A673 (cell line): ENCODE results near the gene TMPRSS6. TPM values are rescaled to one million over a fixed set of nuclear protein-coding genes. Genes with fewer than 3 reads are reported as not detected.

Source experiments
- BruUV-seq: library from RNA; stranded (reverse); fragments of 400-500 nt; replicated peaks from 2 replicates; lab custom pipeline; 2021; lab: Mats Ljungman, UMichigan
- CTCF ChIA-PET: fragments of 300-600 bp; sonication (Branson Sonifier 250); formaldehyde crosslinking; loops from one replicate; lab custom pipeline; 2022; ENCODE audit warnings: antibody characterized with exemption; lab: Charles Lee
- POLR2A ChIA-PET: fragments of 300-600 bp; sonication (Branson Sonifier 250); formaldehyde crosslinking; loops from one replicate; lab custom pipeline; 2022; ENCODE audit warnings: antibody characterized with exemption; ENCODE audit not compliant: low non-redundant PET; lab: Charles Lee
- DNase-seq: peaks from one replicate; pipeline ENCODE4 v3.0.0-alpha.2; 2015; ENCODE audit warnings: low spot score
- H3K27ac ChIP-seq: fragments of 200-600 bp; sonication (generic); 2 replicates; pipeline ENCODE4 v1.5.1; 2016; ENCODE audit warnings: mixed run types, low read depth, mild to moderate bottlenecking, mixed read lengths, antibody characterized with exemption, low read length; ENCODE audit not compliant: poor library complexity, severe bottlenecking
- H3K27me3 ChIP-seq: fragments of 200-600 bp; sonication (generic); replicated peaks from 2 replicates; pipeline ENCODE4 v1.6.1; 2017; ENCODE audit warnings: mixed run types, low read depth, mild to moderate bottlenecking, mixed read lengths, antibody characterized with exemption, low read length; ENCODE audit not compliant: insufficient read depth, poor library complexity
- H3K36me3 ChIP-seq: fragments of 200-600 bp; sonication (generic); 2 replicates; pipeline ENCODE4 v1.6.1; 2016; ENCODE audit warnings: mixed run types, mild to moderate bottlenecking, mixed read lengths, antibody characterized with exemption, low read length; ENCODE audit not compliant: insufficient read depth, poor library complexity, severe bottlenecking
- H3K4me1 ChIP-seq: fragments of 200-600 bp; sonication (generic); 2 replicates; pipeline ENCODE4 v1.6.1; 2017; ENCODE audit warnings: mixed run types, mild to moderate bottlenecking, mixed read lengths, antibody characterized with exemption, low read length; ENCODE audit not compliant: insufficient read depth, poor library complexity, severe bottlenecking
- H3K4me3 ChIP-seq: fragments of 200-600 bp; sonication (generic); 2 replicates; pipeline ENCODE4 v1.5.1; 2016; ENCODE audit warnings: low read depth, mixed run types, mild to moderate bottlenecking, mixed read lengths, low read length; ENCODE audit not compliant: poor library complexity, severe bottlenecking
- H3K9me3 ChIP-seq: fragments of 200-600 bp; sonication (generic); 2 replicates; pipeline ENCODE4 v1.6.1; 2016; ENCODE audit warnings: mixed run types, low read depth, mild to moderate bottlenecking, mixed read lengths, antibody characterized with exemption, low read length; ENCODE audit not compliant: poor library complexity, severe bottlenecking
- EZH2 ChIP-seq: fragments of 200-600 bp; sonication (generic); IDR thresholded peaks from 2 replicates; pipeline ENCODE4 v1.6.1; 2017; ENCODE audit warnings: borderline replicate concordance, low read depth, mild to moderate bottlenecking, mixed read lengths, antibody characterized with exemption, low read length; ENCODE audit not compliant: poor library complexity, severe bottlenecking
- intact Hi-C: fragments of 100-400 bp; cut with micrococcal nuclease; formaldehyde crosslinking; loops from one replicate; pipeline ENCODE4 v1.10.0; 2022; ENCODE audit not compliant: unreplicated experiment
- total RNA-seq: library from RNA; stranded (reverse); gene quantifications from 2 replicates; pipeline ENCODE4 v1.2.3, GENCODE V29; 2021
- TF ChIP-seq, protein P1 (sequence below): fragments of 300-800, 200-600 bp; sonication (generic); conservative IDR thresholded peaks from 2 replicates; pipeline ENCODE4 v1.5.1; 2017; ENCODE audit warnings: low read depth, mild to moderate bottlenecking, antibody characterized with exemption, low read length, moderate library complexity, mixed read lengths

TMPRSS6 gene
- total RNA-seq, 1 experiment from 2014 or later = not detected

DNA sequence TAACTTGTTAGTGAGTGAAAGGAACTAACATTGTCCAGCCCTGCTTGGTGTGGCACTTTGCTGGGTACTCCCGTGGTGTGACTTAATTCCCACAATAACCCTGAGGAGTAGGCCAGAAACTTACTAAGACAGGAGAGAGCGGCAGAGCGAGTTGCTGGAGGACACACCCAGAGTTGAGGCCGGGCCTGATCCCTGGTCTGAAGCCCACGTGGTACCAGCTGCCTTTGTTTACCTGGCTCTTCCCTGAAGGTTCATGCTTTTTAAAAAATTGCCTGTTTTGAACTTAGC, 89.4 kb downstream of the TMPRSS6 start:
- Histone ChIP-seq H3K27ac (peak overlapping the region; percentile 93), H3K27me3 (no peaks in the 10 kb centered on the region), H3K36me3 (peaks cover 10% of the 10 kb centered on the region), H3K9me3 (no peaks in the 10 kb centered on the region), H3K4me3 (peak overlapping the region; percentile 98), H3K4me1 (peaks cover 8% of the 10 kb centered on the region)
- ChIA-PET CTCF (interaction anchor here (1.5 kb wide), 1 partner anchor 179 kb away, joined by 6 read pairs; no protein-coding TSS in a partner anchor), POLR2A (no interaction called here)
- TSS peak; percentile 73 for BruUV-seq
- intact Hi-C loops = no loop called here
- DNase-seq = peak; percentile 63
- TF ChIP-seq EZH2 = no peak
- TF ChIP-seq, protein P1, sequence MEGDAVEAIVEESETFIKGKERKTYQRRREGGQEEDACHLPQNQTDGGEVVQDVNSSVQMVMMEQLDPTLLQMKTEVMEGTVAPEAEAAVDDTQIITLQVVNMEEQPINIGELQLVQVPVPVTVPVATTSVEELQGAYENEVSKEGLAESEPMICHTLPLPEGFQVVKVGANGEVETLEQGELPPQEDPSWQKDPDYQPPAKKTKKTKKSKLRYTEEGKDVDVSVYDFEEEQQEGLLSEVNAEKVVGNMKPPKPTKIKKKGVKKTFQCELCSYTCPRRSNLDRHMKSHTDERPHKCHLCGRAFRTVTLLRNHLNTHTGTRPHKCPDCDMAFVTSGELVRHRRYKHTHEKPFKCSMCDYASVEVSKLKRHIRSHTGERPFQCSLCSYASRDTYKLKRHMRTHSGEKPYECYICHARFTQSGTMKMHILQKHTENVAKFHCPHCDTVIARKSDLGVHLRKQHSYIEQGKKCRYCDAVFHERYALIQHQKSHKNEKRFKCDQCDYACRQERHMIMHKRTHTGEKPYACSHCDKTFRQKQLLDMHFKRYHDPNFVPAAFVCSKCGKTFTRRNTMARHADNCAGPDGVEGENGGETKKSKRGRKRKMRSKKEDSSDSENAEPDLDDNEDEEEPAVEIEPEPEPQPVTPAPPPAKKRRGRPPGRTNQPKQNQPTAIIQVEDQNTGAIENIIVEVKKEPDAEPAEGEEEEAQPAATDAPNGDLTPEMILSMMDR = no peak

DNA sequence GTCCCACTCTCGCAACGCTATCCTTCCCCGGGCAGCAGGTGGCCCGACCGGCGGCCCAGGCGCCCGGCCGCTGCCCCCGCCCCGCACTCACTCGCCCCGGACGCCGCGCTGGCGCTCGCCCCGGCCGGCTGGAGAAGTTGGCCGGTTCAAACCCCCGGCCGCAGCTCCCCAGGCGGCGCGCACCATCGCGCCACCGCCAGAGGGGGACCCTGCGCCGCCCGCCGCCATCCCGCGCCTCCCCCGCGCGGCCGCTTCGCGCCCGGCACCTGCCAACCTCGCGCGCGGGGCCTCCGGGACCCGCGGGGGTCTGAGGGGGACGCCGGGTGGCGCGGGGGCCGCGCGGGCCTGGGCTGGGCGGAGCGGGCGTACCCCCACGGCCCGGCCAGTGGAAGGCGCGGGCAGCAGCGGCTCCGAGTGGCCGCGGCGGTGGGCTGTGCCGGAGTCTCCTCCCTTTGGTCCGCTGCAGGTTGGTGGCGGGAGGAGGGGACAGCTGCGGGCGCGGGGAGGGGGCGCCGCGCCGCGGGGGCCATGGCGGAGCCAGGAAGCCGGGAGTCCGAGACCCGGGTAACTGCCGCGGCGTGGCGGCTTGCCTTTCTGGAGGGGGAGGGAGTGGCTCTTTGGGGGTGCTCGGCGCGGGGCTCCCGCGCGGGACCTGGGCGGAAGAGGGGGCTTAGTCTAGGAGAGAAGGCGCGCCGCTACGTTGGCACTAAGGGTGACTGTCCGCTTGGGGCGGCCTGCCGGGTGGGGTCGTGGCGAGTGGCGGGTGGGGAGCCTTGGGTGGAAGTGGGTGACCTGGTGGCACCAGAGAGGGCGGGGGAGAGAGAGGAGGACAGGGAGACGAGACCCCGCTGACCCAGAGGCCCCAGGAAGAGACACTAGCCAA, 90.0 kb downstream of the TMPRSS6 start, which contains the start of the genes MPST and TST:
Gene MPST, plus strand, starts transcription at position 434 of the 883 bp plus-strand sequence. Its CDS starts 95 bp downstream, at position 529.
Gene TST, minus strand, starts transcription at position 139 of the 883 bp plus-strand sequence. CDS start 715 bp downstream, outside the sequence.
- Histone ChIP-seq H3K36me3 (peaks cover 5% of the 10 kb centered on the region), H3K4me1 (peaks cover 8% of the 10 kb centered on the region), H3K27me3 (no peaks in the 10 kb centered on the region), H3K27ac (peak within 1 kb of the TSS; percentile 93), H3K4me3 (peak within 1 kb of the TSS; percentile 98), H3K9me3 (no peaks in the 10 kb centered on the region)
- intact Hi-C loops = no loop called here
- ChIA-PET CTCF (interaction anchor here (1.5 kb wide), 1 partner anchor 180 kb away, joined by 6 read pairs; no protein-coding TSS in a partner anchor), POLR2A (no interaction called here)
- BruUV-seq = no TSS peak
- TF ChIP-seq, protein P1 = no peak
- no peak for TF ChIP-seq EZH2
- DNase-seq = peak; percentile 70

DNA sequence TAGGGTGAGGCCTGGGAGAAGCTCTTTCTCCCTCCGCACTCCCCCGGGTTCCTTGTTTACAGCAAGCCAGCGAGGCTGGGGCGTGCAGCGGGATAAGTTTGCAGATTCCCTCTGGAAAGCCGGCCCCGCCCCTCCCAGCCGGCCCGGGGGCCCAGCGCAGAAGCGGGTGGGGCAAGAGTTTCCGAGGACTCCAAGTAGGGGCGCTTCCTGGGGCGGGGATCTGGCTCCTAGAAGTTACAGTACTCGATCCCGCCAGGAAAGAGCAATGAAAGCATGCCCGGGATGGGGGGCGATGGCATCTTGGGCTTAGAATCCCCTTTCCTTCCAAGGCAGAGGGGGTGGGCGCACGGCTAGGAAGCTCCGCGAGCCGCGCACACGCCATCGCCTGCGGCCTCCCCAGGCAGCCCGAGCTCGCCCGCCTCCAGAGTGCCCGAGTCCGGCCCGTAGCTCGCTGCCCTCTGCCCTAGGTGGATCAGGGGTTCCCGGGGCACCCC, 90.7 kb downstream of the TMPRSS6 start:
- intact Hi-C loops = no loop called here
- CTCF ChIA-PET = interaction anchor here (0.5 kb wide), 1 partner anchor 72 kb away, joined by 4 read pairs; no protein-coding TSS in a partner anchor

More for the DNA sequence above, 90.7 kb downstream of the TMPRSS6 start:
- BruUV-seq = TSS peak; percentile 30
- H3K27me3 ChIP-seq = no peaks in the 10 kb centered on the region
- DNase-seq = peak; percentile 59
- peak overlapping the region; percentile 98 for H3K4me3 ChIP-seq
- POLR2A ChIA-PET = no interaction called here
- no peaks in the 10 kb centered on the region for H3K9me3 ChIP-seq
- no peak for TF ChIP-seq EZH2
- TF ChIP-seq, protein P1 = no peak
- peak overlapping the region; percentile 93 for H3K27ac ChIP-seq
- H3K4me1 ChIP-seq = peaks cover 8% of the 10 kb centered on the region
- H3K36me3 ChIP-seq = no peaks in the 10 kb centered on the region
